ENCODE data around the gene CLEC20A. TPM values are rescaled to one million over a fixed set of nuclear protein-coding genes. Genes with fewer than 3 reads are reported as not detected.

CLEC20A gene
- total RNA-seq, 4 donors from 2014 or later = not detected

DNA sequence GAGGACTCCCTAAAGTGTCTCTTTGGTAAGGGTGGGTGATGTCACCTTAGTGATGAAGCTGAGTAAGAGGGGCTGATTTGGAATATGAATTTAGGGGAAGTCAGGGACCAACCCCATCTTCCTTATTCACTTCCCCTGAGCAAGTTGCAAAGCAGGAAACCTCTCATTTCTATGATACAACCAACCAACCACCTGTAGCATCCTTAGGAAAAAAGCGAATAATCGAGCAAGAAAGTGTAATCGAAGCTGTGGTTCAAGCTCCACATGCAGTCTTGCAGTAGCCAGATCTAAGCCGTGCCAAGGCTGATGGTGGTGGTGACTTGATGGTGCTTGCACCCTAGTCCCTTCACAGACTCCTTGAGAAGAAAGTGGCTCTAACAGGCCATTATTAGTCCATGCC is 19.3 kb upstream of the CLEC20A start:
- 90% methylated on average over 4 of the region's 4 CpGs for WGBS
- no peaks in the 10 kb centered on the region for H3K9me3 ChIP-seq
- no peak overlapping the region for H3K4me3 ChIP-seq
- no peak overlapping the region for H3K27ac ChIP-seq (replicated peaks in 1 of 4)
- TF ChIP-seq EP300 (IDR thresholded peaks at IDR 0.05) = no peak
- no peak for TF ChIP-seq POLR2AphosphoS5 (IDR thresholded peaks at IDR 0.05)
- TF ChIP-seq POLR2A (IDR thresholded peaks at IDR 0.05; ENCODE audit: low read depth) = no peak
- TF ChIP-seq, protein P1, sequence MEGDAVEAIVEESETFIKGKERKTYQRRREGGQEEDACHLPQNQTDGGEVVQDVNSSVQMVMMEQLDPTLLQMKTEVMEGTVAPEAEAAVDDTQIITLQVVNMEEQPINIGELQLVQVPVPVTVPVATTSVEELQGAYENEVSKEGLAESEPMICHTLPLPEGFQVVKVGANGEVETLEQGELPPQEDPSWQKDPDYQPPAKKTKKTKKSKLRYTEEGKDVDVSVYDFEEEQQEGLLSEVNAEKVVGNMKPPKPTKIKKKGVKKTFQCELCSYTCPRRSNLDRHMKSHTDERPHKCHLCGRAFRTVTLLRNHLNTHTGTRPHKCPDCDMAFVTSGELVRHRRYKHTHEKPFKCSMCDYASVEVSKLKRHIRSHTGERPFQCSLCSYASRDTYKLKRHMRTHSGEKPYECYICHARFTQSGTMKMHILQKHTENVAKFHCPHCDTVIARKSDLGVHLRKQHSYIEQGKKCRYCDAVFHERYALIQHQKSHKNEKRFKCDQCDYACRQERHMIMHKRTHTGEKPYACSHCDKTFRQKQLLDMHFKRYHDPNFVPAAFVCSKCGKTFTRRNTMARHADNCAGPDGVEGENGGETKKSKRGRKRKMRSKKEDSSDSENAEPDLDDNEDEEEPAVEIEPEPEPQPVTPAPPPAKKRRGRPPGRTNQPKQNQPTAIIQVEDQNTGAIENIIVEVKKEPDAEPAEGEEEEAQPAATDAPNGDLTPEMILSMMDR (IDR thresholded peaks at IDR 0.05) = no peak
- no peak for DNase-seq (ENCODE audit: extremely low spot score)
- peaks cover 0 to 11% (median 3%) of the 10 kb centered on the region in 4 donors for H3K4me1 ChIP-seq
- H3K27me3 ChIP-seq = no peaks in the 10 kb centered on the region
- intact Hi-C loops (cut with DNase I) = no loop called here
- no peaks in the 10 kb centered on the region for H3K36me3 ChIP-seq

DNA sequence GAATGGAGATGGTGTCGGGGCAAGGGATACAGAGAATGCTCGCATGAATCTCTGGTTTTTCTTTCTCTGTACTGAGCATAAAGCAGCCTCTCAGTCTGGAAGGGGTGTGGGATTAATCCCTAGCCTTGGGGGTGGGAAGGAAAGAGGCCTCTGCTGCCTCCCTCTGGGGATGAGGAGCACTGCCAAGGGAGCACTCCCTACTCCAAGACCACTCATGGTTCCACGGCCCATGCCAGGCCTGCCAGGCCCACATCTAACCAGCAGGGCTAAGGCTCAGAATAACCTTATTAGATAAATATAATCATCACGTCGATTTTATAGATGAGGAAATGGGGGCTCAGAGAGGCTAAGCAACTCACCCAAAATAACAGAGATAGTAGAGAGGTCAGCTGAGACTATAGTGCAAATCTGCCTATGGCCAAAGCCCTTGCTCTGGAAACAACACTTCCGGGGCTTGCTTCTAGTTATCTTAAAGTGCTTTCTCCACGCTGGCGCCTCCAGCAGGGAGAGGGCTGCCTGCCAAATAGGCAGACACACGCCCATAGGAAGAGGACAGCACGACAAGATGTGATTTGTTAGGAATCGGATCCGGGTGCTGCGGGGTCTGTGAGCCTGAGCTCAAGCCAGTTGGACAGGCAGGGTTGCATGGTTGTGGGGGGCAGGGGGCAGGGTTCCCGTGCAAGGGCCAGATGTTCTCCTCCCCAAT is 16.7 kb upstream of the CLEC20A start:
- intact Hi-C loops (cut with DNase I) = no loop called here
- Histone ChIP-seq H3K27ac (replicated peaks in 1 of 4) (no peak overlapping the region), H3K4me3 (no peak overlapping the region), H3K4me1 (peaks cover 0 to 11% (median 3%) of the 10 kb centered on the region in 4 donors), H3K36me3 (no peaks in the 10 kb centered on the region), H3K27me3 (no peaks in the 10 kb centered on the region), H3K9me3 (no peaks in the 10 kb centered on the region)
- no peak for TF ChIP-seq POLR2AphosphoS5 (IDR thresholded peaks at IDR 0.05)
- no peak for TF ChIP-seq EP300 (IDR thresholded peaks at IDR 0.05)
- TF ChIP-seq, protein P1 (IDR thresholded peaks at IDR 0.05) = no peak
- no peak for TF ChIP-seq POLR2A (IDR thresholded peaks at IDR 0.05; ENCODE audit: low read depth)
- no peak for DNase-seq (ENCODE audit: extremely low spot score)
- WGBS = 51% methylated on average over 13 of the region's 14 CpGs

DNA sequence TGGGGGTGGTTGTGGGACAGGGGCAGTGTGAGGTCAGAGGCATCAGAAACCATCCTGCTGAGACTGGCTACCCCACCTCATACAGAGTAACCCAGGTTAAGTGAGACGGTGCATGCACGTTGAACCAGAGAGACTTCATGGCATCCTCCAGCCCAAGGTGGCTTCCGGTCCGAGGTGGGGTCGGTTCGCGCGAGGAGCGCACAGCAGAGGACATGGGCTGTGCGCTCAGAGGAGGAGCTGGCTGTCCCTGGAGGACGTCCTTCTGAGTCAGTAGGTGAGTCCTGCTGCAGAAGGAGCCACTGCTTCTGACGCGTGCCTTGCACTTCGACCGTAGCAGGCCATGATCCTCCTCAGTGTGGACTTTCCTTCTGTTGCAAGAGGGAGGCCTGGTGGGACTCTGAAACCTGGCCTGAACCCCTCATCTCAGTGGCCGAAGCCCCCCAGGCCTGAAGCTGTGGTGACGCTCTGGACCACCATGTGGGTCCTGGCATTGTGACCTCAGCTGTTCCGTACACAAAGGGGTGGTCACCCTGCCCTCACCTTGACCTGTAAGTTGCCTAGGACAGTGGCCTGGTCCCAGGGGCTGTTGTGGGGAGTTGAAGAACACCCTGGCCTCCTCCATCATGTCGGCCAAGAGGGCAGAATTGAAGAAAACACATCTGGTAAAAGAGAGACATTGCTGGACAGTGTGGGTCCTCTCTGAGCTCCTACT is 16.0 kb upstream of the CLEC20A start, which contains the start of gene TEX35:
TEX35 (plus strand) TSS at position 544 of the 712 bp plus-strand sequence; CDS start at position 624, 80 bp downstream.
- peaks cover 0 to 11% (median 3%) of the 10 kb centered on the region in 4 donors for H3K4me1 ChIP-seq
- DNase-seq (ENCODE audit: extremely low spot score) = no peak
- TF ChIP-seq, protein P1 (IDR thresholded peaks at IDR 0.05) = no peak
- TF ChIP-seq POLR2A (IDR thresholded peaks at IDR 0.05; ENCODE audit: low read depth) = no peak
- no peak for TF ChIP-seq POLR2AphosphoS5 (IDR thresholded peaks at IDR 0.05)
- TF ChIP-seq EP300 (IDR thresholded peaks at IDR 0.05) = no peak
- intact Hi-C loops (cut with DNase I) = no loop called here
- no peak within 1 kb of the TSS for H3K4me3 ChIP-seq
- no peaks in the 10 kb centered on the region for H3K27me3 ChIP-seq
- 99% methylated on average over 17 of the region's 19 CpGs for WGBS
- H3K9me3 ChIP-seq = no peaks in the 10 kb centered on the region
- H3K27ac ChIP-seq (replicated peaks in 1 of 4) = no peak within 1 kb of the TSS
- no peaks in the 10 kb centered on the region for H3K36me3 ChIP-seq

DNA sequence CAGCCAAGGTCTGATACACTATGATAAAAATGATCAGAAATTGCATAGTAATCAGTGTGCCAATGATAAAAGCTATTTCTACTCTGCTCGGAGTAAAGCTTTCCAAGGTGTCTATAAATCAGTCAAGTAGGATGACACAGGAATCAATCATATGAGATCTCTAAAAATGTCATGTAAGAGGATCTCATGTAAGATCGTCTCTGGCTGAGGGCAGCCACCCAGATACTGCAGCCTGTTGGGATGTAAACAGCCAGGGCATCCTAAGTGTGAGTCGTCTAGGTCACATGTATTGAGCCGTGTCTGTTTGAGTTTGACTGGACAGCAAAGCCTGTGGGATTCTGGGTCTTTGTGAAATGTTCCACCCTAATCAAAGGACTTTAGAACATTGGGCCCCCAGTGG is 13.4 kb upstream of the CLEC20A start:
- intact Hi-C loops (cut with DNase I) = no loop called here

More for the DNA sequence above, 13.4 kb upstream of the CLEC20A start:
- WGBS = 92% methylated on average over 4 of the region's 4 CpGs
- DNase-seq (ENCODE audit: extremely low spot score) = no peak
- Histone ChIP-seq H3K27me3 (no peaks in the 10 kb centered on the region), H3K4me3 (no peak overlapping the region), H3K9me3 (no peaks in the 10 kb centered on the region), H3K4me1 (peaks cover 0 to 11% (median 3%) of the 10 kb centered on the region in 4 donors), H3K36me3 (no peaks in the 10 kb centered on the region), H3K27ac (replicated peaks in 1 of 4) (no peak overlapping the region)
- no peak for TF ChIP-seq EP300 (IDR thresholded peaks at IDR 0.05)
- TF ChIP-seq, protein P1 (IDR thresholded peaks at IDR 0.05) = no peak
- TF ChIP-seq POLR2AphosphoS5 (IDR thresholded peaks at IDR 0.05) = no peak
- TF ChIP-seq POLR2A (IDR thresholded peaks at IDR 0.05; ENCODE audit: low read depth) = no peak
